WTC11 (cell line): ENCODE results near the gene NLRP8.

Experiments used
- CBFB ChIP-seq: sonication (generic); formaldehyde crosslinking; IDR thresholded peaks from 2 replicates; pipeline ENCODE4 v1.8.1; 2022; ENCODE audit warnings: mild to moderate bottlenecking, low read depth, missing genetic modification reagents
- ETV6 ChIP-seq: sonication (generic); formaldehyde crosslinking; IDR thresholded peaks from 2 replicates; pipeline ENCODE4 v1.8.1; 2022; ENCODE audit warnings: mild to moderate bottlenecking, missing genetic modification reagents
- GTF2I ChIP-seq: fragments of 250-450 bp; sonication (Bioruptor Pico); conservative IDR thresholded peaks from 2 replicates; pipeline ENCODE4 v1.4.0; 2021; ENCODE audit warnings: mild to moderate bottlenecking
- JAZF1 ChIP-seq: fragments of 250-450 bp; sonication (Bioruptor Pico); IDR thresholded peaks from 2 replicates; pipeline ENCODE4 v1.9.0; 2021; ENCODE audit warnings: moderate library complexity, mild to moderate bottlenecking, inconsistent platforms
- SMAD3 ChIP-seq: sonication (generic); formaldehyde crosslinking; IDR thresholded peaks from 2 replicates; pipeline ENCODE4 v1.8.0; 2022; ENCODE audit warnings: missing genetic modification reagents, mild to moderate bottlenecking, borderline replicate concordance
- SP1 ChIP-seq: sonication (generic); formaldehyde crosslinking; conservative IDR thresholded peaks from 2 replicates; pipeline ENCODE4 v1.8.1; 2022; ENCODE audit warnings: missing genetic modification reagents
- TEAD1 ChIP-seq: sonication (generic); formaldehyde crosslinking; IDR thresholded peaks from 2 replicates; pipeline ENCODE4 v1.8.0; 2022; ENCODE audit warnings: mild to moderate bottlenecking, missing genetic modification reagents
- ZNF671 ChIP-seq: fragments of 250-450 bp; sonication (Bioruptor Pico); IDR thresholded peaks from 2 replicates; pipeline ENCODE4 v1.8.0; 2021; ENCODE audit warnings: mild to moderate bottlenecking
- TF ChIP-seq, protein P1 (sequence below): fragments of 200-600 bp; IDR thresholded peaks from 2 replicates; pipeline ENCODE4 v1.8.0; 2022; ENCODE audit warnings: antibody characterized with exemption
- TF ChIP-seq, protein P2 (sequence below): fragments of 250-450 bp; sonication (Bioruptor Pico); IDR thresholded peaks from 2 replicates; pipeline ENCODE4 v2.1.2; 2022; ENCODE audit warnings: mild to moderate bottlenecking, moderate library complexity
- TF ChIP-seq, protein P3 (sequence below): sonication (generic); formaldehyde crosslinking; IDR thresholded peaks from 2 replicates; pipeline ENCODE4 v1.8.1; 2023; ENCODE audit warnings: mild to moderate bottlenecking, missing genetic modification reagents
- TF ChIP-seq, protein P4 (sequence below): sonication (generic); formaldehyde crosslinking; IDR thresholded peaks from 2 replicates; pipeline ENCODE4 v1.8.1; 2023; ENCODE audit warnings: mild to moderate bottlenecking, missing genetic modification reagents, moderate library complexity
- TF ChIP-seq, protein P5 (sequence below): sonication (generic); formaldehyde crosslinking; IDR thresholded peaks from 2 replicates; pipeline ENCODE4 v1.8.0; 2022; ENCODE audit warnings: mild to moderate bottlenecking, missing genetic modification reagents
- TF ChIP-seq, protein P6 (sequence below): sonication (generic); formaldehyde crosslinking; IDR thresholded peaks from 2 replicates; pipeline ENCODE4 v1.8.1; 2022; ENCODE audit warnings: low read depth, mild to moderate bottlenecking, moderate library complexity, missing genetic modification reagents, borderline replicate concordance

DNA sequence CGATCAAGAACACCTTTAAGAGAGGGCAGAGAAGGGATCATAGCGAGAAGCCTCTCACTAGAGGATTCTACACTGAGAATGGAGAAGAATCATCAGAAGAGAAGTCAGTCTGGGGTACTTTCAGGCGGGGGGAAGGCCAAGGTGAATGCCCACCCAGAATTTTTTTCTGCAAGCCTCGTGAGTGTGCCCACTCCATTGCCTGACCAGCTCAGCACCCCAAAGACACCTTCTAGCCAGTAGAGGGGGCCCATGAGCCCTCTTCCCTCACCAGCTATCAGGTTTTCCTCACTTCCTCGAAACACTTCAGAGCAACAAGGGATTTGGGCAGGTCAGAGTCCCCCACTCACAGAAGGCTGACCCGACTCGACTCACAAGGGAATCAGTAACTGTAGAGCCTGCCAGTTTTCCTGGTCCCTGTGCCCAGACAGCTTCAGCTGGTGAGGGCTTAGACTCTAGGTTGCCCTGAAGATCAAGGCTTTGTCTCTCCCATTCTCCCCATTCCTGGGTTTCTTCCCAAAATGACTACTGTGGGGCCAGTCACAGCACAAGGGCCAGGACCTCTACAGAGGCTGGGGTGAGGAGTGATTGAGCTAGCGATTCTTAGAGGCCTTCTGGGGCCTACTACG is 33.9 kb upstream of the NLRP8 start:
- TF ChIP-seq, protein P1, sequence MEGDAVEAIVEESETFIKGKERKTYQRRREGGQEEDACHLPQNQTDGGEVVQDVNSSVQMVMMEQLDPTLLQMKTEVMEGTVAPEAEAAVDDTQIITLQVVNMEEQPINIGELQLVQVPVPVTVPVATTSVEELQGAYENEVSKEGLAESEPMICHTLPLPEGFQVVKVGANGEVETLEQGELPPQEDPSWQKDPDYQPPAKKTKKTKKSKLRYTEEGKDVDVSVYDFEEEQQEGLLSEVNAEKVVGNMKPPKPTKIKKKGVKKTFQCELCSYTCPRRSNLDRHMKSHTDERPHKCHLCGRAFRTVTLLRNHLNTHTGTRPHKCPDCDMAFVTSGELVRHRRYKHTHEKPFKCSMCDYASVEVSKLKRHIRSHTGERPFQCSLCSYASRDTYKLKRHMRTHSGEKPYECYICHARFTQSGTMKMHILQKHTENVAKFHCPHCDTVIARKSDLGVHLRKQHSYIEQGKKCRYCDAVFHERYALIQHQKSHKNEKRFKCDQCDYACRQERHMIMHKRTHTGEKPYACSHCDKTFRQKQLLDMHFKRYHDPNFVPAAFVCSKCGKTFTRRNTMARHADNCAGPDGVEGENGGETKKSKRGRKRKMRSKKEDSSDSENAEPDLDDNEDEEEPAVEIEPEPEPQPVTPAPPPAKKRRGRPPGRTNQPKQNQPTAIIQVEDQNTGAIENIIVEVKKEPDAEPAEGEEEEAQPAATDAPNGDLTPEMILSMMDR: no peak
- no peak for TF ChIP-seq ZNF671 (CRISPR knock-in tag)
- TF ChIP-seq, protein P2, sequence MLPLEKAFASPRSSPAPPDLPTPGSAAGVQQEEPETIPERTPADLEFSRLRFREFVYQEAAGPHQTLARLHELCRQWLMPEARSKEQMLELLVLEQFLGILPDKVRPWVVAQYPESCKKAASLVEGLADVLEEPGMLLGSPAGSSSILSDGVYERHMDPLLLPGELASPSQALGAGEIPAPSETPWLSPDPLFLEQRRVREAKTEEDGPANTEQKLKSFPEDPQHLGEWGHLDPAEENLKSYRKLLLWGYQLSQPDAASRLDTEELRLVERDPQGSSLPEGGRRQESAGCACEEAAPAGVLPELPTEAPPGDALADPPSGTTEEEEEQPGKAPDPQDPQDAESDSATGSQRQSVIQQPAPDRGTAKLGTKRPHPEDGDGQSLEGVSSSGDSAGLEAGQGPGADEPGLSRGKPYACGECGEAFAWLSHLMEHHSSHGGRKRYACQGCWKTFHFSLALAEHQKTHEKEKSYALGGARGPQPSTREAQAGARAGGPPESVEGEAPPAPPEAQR (CRISPR knock-in tag): no peak
- TF ChIP-seq SP1 (CRISPR knock-in tag): no peak
- TF ChIP-seq GTF2I: no peak
- TF ChIP-seq, protein P3, sequence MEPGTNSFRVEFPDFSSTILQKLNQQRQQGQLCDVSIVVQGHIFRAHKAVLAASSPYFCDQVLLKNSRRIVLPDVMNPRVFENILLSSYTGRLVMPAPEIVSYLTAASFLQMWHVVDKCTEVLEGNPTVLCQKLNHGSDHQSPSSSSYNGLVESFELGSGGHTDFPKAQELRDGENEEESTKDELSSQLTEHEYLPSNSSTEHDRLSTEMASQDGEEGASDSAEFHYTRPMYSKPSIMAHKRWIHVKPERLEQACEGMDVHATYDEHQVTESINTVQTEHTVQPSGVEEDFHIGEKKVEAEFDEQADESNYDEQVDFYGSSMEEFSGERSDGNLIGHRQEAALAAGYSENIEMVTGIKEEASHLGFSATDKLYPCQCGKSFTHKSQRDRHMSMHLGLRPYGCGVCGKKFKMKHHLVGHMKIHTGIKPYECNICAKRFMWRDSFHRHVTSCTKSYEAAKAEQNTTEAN (CRISPR knock-in tag): no peak
- TF ChIP-seq, protein P4, sequence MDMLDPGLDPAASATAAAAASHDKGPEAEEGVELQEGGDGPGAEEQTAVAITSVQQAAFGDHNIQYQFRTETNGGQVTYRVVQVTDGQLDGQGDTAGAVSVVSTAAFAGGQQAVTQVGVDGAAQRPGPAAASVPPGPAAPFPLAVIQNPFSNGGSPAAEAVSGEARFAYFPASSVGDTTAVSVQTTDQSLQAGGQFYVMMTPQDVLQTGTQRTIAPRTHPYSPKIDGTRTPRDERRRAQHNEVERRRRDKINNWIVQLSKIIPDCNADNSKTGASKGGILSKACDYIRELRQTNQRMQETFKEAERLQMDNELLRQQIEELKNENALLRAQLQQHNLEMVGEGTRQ (CRISPR knock-in tag): no peak
- TF ChIP-seq SMAD3 (CRISPR knock-in tag): no peak
- TF ChIP-seq, protein P5, sequence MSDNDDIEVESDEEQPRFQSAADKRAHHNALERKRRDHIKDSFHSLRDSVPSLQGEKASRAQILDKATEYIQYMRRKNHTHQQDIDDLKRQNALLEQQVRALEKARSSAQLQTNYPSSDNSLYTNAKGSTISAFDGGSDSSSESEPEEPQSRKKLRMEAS (CRISPR knock-in tag): no peak
- no peak for TF ChIP-seq CBFB (CRISPR knock-in tag)
- TF ChIP-seq TEAD1 (CRISPR knock-in tag): no peak
- TF ChIP-seq ETV6: no peak
- no peak for TF ChIP-seq JAZF1 (CRISPR knock-in tag)
- TF ChIP-seq, protein P6, sequence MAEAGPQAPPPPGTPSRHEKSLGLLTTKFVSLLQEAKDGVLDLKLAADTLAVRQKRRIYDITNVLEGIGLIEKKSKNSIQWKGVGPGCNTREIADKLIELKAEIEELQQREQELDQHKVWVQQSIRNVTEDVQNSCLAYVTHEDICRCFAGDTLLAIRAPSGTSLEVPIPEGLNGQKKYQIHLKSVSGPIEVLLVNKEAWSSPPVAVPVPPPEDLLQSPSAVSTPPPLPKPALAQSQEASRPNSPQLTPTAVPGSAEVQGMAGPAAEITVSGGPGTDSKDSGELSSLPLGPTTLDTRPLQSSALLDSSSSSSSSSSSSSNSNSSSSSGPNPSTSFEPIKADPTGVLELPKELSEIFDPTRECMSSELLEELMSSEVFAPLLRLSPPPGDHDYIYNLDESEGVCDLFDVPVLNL (CRISPR knock-in tag): no peak
